ENCODE data around the gene PDCD4.
"Not testable (repeated sequence)": the region's sequence is repeated elsewhere in the genome, so short reads cannot be mapped to it uniquely, and the experiment has no call there.

PDCD4 gene

DNA sequence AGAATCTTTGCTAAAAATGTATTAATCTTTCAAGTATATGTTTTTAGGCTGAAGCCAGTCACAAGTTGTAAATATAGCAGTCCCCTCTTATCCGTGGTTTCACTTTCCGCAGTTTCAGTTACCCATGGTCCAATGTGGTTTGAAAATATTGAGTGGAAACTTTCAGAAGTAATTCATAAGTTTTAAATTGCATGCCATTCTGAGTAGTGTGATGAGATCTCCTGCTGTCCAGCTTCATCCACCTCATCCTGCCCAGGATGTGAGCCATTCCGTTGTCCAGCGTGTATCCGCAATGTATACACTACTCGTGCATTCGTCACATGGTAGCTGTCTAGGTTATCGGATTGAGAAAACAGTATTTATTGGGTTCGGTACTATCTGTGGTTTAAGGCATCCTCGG, 12.2 kb downstream of the PDCD4 start:
- no peak for DNase-seq (ENCODE audit: low spot score)

DNA sequence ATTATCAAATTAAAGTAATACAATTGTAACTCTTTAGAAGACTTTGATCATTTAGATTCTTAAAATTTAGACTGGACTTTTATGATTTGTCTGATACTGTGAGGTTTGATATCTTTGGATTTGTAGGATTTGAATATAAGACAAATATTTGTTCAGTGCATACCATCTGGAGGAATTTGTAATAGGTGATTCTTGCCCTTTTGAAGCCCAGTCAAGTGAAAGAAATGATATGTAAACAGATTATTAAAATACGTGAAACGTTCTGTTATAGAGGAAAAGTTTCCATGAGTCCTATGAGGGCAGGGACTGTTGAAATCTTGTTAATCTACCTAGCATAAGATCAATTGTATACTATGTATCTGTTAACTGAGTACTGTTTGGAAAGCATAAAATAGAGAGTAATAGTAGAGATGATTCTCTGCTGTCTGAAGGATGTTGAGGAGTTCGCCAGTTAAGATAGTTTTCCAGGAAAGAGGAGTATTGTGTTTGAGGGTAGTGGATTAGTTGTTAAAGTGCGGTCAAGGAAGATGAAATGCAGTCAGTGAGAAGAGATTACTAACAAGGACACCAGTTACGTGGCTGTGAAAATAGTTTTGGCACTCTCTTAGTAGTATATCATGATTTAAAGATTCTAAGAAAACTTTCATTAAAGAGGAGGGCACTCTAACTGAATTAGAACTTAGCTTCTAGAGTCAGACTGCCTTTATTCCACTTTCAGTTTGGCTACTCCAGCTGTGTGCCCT, 14.4 kb downstream of the PDCD4 start:
- DNase-seq (ENCODE audit: low spot score) = no peak

DNA sequence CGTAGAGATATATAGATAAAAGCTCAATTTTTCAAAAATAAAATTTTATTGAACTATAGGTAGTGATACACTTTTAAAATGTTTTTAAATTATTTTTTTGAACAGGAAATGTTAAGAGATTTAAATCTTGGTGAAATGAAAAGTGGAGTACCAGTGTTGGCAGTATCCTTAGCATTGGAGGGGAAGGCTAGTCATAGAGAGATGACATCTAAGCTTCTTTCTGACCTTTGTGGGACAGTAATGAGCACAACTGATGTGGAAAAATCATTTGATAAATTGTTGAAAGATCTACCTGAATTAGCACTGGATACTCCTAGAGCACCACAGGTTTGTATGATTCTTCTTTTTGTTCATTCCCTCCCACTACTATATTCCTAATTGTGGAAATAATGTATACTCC, 15.8 kb downstream of the PDCD4 start:
- no peak for DNase-seq (ENCODE audit: low spot score)

DNA sequence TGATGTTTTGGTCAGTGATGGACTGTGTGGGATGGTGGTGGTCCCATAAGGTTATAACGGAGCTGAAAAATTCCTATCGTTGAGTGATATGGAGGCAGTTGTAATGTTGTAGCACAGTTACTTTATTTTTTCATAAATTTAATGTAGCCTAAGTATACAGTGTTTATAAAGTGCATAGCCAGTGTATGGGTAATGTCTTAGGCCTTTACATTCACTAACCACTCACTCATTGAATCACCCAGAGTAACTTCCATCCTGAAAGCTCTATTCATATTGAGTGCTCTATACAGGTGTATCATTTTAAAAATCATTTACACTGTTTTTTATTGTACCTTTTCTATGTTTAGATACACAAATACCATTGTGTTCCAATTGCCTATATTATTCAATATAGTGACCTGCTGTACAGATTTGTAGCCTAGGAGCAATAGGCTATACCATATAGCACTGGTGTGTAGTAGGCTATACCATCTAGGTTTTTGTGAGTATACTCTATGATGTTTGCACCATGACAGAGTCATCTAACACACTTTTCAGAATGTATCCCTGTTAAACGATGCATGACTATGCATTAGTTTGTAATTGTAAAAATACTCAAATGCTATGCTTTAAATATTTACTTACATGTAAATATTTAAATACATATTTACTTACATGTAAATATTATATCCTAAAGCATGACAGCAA, 21.0 kb downstream of the PDCD4 start:
- no peak for DNase-seq (ENCODE audit: low spot score)

DNA sequence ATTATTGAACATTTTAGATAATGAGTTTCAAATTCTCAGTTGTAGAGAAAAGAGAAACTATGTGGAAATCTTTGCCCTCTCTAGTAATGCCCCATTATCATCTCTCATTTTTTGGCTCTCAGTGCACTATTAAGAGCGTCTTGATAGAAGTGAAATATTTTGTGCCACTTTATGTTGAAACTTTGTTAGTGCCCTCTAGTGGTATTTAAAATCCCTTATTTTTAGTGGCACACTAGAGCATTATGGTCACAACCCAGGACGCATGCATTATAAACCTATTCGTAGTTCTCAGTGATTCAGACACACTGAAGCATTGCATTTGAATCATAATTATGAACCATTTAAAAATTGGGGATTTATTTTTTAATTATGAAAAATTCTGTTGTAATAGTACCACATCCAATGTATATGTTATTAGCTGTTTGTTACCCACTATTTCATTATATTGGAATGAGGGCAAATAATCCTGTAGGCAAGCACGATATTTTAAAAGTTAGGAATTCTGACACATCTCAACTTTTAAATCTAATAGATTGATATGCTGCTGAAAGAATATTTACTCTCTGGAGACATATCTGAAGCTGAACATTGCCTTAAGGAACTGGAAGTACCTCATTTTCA, 21.9 kb downstream of the PDCD4 start:
- peak; percentile 77 for DNase-seq (ENCODE audit: low spot score)

DNA sequence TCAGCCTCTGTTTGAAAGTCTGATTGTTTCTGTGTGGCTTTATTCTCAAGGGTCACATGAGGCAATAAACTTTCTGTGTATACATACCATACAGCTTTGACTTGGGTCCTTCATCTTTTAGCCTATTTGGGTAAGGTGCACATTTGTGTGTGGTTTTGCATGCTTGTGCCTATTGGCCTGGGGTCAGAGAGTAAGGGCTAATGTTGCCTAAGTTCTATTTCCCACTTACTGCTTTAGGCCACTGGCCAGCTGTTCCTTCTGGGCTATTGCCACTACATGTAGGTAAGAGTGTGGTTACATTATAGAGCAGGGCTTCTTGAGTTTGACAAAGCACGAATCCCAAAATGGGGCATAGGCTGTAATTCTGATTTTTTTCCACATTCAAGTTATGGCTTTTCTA, 25.5 kb downstream of the PDCD4 start:
- no peak for DNase-seq (ENCODE audit: low spot score)

DNA sequence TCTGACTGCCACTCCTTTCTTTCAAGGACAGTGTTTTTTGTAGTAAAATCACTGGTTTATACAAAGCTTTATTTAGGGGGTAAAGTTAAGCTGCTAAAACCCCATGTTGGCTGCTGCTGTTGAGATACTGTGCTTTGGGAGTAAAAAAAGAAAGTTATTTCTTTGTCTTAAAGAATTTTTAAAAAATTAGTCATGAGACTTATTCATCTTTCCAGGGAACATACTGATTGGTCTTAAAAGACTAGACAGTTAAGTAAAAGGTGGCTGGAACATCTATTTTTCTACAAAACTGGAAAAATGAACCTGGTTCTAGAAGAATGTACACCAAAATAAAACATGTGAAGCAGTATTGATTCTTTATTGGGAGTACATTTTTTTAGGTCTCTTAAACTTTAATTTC, 26.7 kb downstream of the PDCD4 start:
- DNase-seq (ENCODE audit: low spot score) = no peak

DNA sequence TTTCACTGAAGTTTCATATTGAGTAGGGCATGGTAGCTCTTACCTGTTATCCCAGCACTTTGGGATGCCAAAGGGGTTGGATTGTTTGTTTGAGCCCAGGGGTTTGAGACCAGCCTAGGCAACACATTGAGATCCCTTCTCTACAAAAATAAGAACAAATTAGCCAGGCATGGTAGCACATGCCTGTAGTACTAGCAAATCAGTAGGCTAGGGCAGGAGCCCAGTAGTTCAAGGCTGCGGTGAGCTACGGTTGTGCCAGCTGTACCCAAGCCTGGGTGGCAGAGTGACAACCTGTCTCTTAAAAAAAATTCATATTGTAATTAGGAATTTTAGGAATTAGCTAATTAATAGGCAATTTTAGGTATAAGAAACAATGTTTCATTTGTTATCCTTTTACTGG, 29.3 kb downstream of the PDCD4 start:
- no peak for DNase-seq (ENCODE audit: low spot score)

DNA sequence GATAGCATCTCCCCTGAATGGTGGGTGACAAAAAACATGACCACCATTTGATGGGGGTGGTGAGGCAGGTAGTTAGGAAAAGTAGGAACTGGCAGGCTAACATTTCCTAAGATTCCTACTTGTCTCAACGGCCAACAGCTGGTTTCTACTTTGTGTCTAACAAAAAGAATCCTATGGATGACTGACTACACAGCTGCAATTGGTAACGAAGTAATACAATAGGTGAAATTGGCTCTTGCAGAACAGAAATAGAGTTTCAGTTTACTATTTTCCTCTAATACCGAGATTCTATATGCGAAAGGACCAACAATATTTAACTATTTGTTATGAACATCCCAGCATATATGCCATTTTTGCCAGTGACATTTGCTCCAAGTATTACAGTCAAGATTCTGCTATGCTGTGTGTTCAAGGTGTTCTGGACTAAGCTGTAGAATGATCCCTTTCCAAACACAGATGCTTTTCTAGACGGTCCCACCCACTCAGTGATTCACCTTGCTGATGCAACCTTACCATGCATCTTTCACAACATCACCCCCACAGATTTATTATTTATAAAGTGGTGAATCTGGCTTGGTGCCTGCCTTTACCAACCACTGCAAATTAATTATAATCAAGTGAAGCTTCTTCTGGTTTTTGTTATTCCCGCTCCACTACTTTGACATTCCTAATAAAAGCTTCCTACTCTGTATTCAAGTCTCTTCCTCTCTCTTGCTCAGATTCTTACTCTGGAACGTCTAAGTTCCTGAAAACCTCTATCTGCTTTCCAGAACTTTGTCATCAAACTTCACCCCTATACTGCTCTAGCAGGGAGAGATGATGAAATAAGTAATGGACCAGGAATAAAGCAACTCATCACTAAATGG, 30.5 kb downstream of the PDCD4 start:
- DNase-seq (ENCODE audit: low spot score) = no peak

DNA sequence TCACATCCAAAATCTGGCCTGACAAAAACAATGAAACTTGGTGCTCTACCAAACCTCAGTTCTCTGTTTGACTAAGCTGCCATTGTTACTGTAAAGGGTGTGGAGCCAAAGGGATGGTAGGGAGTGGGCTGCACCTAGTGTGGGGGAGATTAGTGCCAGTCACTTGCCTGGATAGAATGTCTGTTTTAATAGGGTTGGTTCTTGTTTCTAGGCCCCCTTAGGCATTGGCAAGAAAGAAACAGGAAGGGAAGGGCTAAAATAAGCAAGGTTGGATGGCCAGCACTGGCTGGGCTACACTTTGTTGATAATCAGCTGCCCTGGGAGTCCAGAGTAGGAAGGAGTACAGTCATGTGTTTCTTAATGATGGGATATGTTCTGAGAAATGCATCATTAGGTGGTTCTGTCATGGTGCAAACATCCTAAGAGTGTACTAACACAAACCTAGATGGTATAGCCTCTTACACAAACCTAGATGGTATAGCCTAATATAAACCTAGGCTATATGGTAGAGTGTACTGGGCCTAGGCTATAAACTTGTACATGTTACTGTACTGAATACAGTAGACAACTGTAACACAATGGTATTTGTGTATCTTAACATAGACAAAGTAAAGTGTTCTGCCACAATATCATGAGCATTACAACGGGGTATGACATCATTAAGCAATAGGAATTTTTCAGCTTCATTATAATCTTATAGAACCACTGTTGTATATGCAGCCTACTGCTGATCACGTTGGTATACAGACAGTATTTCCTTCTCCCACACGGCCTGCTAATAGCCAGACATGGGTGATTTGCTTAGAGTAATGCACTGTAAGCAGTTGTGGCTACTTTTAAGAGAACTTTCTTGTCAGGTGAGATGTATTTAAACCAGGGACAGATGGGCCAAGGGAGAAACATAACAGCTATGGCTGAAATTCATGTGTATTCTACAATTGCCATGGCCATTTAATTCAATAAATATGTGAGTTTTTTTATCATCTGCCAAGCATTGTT, 31.9 kb downstream of the PDCD4 start:
- no peak for DNase-seq (ENCODE audit: low spot score)

DNA sequence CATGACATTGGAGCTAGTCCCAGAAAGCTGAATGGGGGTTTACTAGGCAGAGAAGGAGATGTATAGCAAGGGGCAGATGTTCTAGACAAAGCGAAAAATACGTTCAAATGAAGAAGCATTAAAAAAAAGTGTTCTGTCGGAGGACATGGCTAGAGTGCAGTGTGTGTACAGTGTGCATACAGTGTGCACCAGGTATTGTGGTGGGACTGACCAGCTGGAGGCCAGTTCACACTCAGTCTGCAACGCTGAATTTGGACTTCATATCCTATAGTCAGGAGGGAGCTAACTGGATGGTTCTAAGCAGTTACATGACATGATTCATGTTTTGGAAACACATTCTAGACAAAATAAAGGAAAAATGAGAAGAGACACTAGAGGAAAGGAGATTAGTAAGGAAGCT, 38.4 kb downstream of the PDCD4 start:
- DNase-seq (ENCODE audit: low spot score) = no peak

DNA sequence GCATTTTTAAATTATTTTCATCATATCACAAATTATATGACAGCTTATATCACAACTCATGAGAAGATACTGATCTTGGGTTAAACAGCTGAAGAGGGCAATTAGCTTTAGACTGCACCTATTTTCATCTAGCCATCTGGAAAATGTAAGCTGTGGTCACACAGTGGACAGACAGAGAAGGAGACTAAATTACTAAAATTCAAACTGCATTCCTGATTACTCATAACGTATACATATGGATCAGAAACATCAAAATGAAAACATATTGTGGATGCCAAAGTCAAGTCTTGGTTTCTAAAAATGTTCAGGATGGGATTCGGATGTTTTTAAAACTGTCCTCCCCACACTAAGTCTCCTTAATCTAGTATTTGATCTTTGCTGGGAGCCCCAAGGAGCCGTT, 40.6 kb downstream of the PDCD4 start:
- no peak for DNase-seq (ENCODE audit: low spot score)

DNA sequence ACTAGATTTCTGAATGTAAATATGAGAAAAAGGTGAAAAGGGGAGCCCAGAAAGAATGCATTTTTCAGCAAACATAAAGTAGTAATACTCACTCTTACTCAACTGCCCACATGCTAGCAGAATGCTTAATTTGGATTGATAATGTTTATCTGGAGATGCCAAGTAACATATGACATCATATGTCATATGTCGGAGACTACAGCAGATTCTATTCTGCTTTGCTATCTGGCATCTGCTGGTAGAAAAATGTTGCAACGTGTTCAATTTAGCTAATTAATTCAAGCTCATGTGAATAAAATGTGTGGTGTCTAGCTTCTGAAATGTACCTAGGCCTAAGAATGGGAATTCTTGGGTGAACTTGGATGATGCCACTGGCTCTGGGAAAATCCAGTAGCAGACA, 42.7 kb downstream of the PDCD4 start:
- peak; percentile 28 for DNase-seq (ENCODE audit: low spot score)

DNA sequence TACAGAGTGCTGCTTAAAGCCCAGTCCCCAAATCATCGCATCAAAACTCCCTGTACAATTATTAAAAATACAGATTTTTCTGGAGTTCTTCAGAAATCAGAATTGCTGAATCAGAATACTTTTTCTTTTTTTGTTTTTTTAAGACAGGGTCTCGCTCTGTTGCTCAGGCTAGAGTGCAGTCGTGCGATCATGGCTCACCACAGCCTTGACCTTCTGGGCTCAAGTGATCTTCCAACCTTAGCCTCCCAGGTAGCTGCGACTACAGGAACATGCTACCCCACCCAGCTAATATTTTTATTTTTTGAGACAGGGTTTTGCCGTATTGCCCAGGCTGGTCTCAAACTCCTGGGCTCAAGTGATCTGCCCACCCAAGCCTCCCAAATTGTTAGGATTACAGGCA, 43.3 kb downstream of the PDCD4 start:
- no peak for DNase-seq (ENCODE audit: low spot score)

DNA sequence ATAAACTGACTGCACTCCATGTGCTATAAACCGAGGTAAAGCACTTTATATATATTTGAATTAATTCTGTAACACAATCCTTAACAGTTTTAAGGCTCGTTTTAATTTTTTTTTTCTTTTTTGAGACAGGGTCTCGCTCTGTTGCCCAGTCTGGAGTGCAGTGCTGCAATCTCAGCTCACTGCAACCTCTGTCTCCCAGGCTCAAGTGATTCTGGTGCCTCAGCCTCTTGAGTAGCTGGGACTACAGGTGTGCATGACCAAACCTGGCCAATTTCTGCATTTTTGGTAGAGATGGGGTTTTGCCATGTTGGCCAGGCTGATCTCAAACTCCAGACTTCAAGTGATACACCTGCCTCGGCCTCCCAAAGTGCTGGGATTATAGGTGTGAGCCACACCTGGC, 43.9 kb downstream of the PDCD4 start:
- DNase-seq (ENCODE audit: low spot score) = not testable (repeated sequence)

DNA sequence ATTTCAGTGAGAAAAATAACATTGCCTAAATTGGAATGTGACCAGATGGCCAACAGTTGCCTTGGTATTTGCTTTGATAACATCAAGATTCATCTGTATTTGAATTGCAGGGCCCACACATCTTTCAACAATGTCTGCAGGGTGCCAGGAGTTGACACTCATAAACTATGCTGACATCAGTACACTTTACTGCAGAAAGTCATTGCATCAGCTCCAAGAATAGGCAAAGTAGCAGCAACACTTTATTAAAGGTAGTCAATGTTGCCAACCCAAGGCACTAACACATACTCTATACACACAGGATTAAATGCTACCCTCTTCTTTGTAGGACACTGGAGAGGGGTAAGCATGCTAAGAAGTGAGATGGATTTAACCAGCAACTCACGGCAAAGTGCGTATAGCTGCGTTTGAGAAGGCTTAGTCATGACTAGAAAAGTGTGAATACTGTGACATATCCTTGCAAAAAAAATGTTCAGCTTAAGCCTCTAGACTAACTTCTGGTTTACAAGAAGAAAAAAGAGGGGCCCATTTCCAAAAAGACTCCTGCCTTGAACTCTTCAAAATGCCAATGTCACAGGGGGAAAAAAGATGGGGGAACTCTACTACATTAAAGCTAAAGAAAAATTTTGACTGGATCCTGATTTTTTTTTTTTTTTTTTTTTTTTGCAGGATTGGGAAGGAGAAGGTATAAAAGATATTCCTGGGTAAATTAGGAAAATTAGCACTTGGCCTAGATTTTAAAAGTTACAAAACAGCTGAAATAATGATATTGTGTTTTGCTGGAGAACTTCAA, 45.0 kb downstream of the PDCD4 start:
- no peak for DNase-seq (ENCODE audit: low spot score)

DNA sequence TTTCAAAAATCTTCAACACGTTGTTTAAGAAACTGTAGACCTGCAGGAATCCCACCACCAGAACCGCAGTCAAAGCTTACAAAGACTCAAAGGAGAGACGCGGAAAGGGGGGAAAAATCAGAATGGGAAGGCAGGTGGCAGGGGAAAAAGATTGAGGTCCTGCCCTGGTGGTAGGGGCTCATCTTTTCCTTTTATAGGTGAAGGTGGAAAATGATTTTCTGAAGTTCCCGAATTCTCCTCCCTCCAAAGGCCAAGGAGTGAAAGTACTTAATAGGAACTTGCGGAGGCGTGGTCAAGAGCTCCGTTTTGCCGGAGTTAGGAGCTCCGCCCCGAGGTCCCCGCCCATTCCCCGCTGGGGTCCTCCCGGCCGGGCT, 46.5 kb downstream of the PDCD4 start:
- DNase-seq (ENCODE audit: low spot score) = peak; percentile 91

DNA sequence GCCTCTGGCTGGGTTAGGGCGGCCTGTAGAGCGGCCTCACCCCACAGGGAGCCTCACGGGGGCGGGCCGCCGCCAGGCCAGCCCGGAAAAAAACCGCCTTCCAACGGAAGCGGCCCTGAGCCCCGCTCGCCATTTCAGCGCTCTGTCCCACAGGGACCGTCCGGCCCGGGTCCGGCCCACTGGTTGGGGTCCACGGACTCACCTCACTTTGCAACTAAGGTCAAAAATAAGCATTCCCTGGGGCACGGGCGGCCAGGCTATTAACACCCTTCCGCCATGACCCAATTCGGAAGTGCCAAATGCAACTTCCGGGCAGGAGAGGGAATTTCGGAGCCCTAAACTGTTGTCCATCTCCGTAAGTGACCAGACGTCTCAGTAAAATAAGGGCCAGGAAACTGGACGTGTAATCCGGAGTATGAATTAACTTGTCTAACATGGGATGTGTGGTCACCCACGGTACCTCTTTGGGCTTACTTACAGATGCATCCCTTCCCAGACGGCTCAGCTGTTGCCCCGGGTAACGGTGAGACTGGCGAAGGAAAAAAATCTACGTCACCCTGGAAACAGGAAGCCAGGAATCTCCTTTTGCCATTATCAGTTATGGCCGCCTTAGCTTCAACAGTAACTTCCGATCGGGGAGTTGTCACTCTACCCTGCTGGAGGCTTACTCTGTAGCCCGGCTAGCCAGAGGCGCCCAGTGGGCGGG, 47.1 kb downstream of the PDCD4 start, which contains the start of gene BBIP1:
TSS of gene BBIP1 (minus strand) at position 538 of the 706 bp plus-strand sequence. CDS start 1,023 bp downstream, outside the sequence.
- DNase-seq (ENCODE audit: low spot score) = no peak

DNA sequence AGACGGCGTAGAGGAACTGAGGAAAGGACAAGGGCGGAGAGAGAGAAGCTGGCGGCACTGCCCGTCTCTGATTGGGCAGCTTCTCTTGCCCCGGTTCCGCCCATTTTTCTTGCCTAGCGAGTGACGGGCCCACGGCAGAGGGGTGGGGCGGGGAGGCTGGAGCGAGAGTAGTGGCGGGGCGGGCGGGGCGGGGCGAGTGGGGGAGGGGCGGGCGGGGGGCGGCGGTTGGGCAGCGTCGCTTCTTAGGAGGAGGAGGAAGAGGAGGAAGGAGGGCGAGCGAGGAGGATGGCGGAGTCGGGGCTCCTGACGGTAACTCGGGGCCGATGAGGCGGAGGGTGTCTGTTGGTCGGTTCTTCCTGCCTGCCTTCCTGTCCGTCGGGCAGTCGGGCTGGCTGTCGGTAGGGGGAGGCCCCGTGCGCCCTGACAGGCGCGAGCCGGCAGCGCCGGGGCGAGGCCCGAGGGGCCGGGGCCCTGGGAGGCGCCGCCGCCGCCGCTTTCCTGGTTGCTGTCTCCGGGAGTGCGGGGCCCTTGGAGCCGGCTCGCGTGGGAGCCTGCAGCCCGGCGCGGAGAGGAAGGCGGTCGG, 47.7 kb downstream of the PDCD4 start, which contains the start of gene SHOC2:
TSS of gene SHOC2 (plus strand) at position 256 of the 583 bp plus-strand sequence. CDS start 44,755 bp downstream, outside the sequence.
- peak; percentile 100 for DNase-seq (ENCODE audit: low spot score)
